ENCODE measurements around the gene DSCAM.

DNA sequence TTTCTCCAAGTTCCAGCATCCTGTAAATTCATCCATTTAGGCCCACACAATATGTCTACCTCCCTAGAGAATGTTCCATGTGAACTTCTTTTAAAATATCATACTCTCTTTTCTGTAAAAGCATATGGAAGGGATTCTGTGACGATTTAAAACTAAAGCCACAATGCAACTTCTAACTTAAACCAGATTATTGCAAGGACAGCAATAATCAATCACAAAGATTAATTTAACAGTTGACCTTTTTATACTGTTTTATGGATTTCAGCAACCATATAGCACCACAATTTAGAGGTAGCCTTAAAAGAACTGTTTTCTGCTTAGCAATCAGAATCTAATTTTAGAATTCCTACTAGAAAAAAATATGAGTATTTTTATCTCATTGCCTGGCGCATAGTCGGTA, 58.3 kb downstream of the DSCAM start:
- TF ChIP-seq, protein P1, sequence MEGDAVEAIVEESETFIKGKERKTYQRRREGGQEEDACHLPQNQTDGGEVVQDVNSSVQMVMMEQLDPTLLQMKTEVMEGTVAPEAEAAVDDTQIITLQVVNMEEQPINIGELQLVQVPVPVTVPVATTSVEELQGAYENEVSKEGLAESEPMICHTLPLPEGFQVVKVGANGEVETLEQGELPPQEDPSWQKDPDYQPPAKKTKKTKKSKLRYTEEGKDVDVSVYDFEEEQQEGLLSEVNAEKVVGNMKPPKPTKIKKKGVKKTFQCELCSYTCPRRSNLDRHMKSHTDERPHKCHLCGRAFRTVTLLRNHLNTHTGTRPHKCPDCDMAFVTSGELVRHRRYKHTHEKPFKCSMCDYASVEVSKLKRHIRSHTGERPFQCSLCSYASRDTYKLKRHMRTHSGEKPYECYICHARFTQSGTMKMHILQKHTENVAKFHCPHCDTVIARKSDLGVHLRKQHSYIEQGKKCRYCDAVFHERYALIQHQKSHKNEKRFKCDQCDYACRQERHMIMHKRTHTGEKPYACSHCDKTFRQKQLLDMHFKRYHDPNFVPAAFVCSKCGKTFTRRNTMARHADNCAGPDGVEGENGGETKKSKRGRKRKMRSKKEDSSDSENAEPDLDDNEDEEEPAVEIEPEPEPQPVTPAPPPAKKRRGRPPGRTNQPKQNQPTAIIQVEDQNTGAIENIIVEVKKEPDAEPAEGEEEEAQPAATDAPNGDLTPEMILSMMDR (IDR thresholded peaks at IDR 0.05; ENCODE audit: extremely low read depth in 1 of 2, insufficient read depth in 1 of 2, low read depth in 1 of 2, low read length in 2 of 2), result no peak
- TF ChIP-seq, protein P2, sequence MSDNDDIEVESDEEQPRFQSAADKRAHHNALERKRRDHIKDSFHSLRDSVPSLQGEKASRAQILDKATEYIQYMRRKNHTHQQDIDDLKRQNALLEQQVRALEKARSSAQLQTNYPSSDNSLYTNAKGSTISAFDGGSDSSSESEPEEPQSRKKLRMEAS (IDR thresholded peaks at IDR 0.05; ENCODE audit: insufficient read depth, insufficient read length), result no peak
- no peak for TF ChIP-seq POLR2A (IDR thresholded peaks at IDR 0.05; ENCODE audit: low read depth, low read length)
- no peak for TF ChIP-seq FOS (IDR thresholded peaks at IDR 0.05; ENCODE audit: borderline replicate concordance, insufficient read depth, low read length)
- no peak for TF ChIP-seq MYC (IDR thresholded peaks at IDR 0.05; ENCODE audit: low read depth, low read length)
- TF ChIP-seq EZH2 (IDR thresholded peaks at IDR 0.05; ENCODE audit: borderline replicate concordance, low read depth, low read length, severe bottlenecking), result no peak
- TF ChIP-seq POLR2AphosphoS5 (IDR thresholded peaks at IDR 0.05; ENCODE audit: insufficient read depth, low read depth, low read length), result no peak
